K562 (cell line): ENCODE data around the gene FGFRL1. TPM values are rescaled to one million over a fixed set of nuclear protein-coding genes. Genes with fewer than 3 reads are reported as not detected.
A peak's percentile ranks its signal among the peaks of the same experiment; 100 is the strongest.

Experiments used
- ATAC-seq: fragments of 200-7000 bp; cut with Tn5 transposase; 3 replicates; pipeline ENCODE4 v1.9.1; 2020; ENCODE audit warnings: moderate library complexity
- BruUV-seq: library from RNA; stranded (reverse); fragments of 400-500 nt; replicated peaks from 2 replicates; lab custom pipeline; 2021; lab: Mats Ljungman, UMichigan
- CTCF ChIA-PET: fragments of 300-600 bp; formaldehyde crosslinking; extraction: SDS; loops from one replicate; lab custom pipeline; 2021; ENCODE audit warnings: low intra/inter-chr PET ratio; lab: Yijun Ruan, JAX
- POLR2A ChIA-PET: fragments of 300-600, 350-650 bp; sonication (Branson Sonifier 250); formaldehyde crosslinking; extraction: SDS; loops from one replicate; lab custom pipeline; 2021; ENCODE audit warnings: antibody characterized with exemption, inconsistent platforms; lab: Yijun Ruan, JAX
- DNase-seq, 4 experiments: peaks; one replicate each; pipeline versions ENCODE4 v3.0.0 to v3.0.0-alpha.2; 2011 to 2018; ENCODE audit warnings: low spot score in 3 of 4, mixed read lengths in 3 of 4; ENCODE audit errors: extremely low read depth in 1 of 4
- FAIRE-seq: peaks from 2 replicates; lab custom pipeline; 2011; peaks lifted over from hg19 to GRCh38; lab: Jason Lieb, UNC
- H2AFZ ChIP-seq: 2 replicates; pipeline ENCODE4 v1.6.0; 2011; ENCODE audit warnings: low read depth, low read length, control low read depth, inconsistent platforms
- H3K27ac ChIP-seq: fragments of 200-600 bp; 3 replicates; pipeline ENCODE4 v1.8.0; 2011; ENCODE audit warnings: low read depth, mild to moderate bottlenecking, control low read depth, inconsistent platforms, low read length, moderate library complexity, mixed read lengths; ENCODE audit errors: extremely low read depth
- H3K27me3 ChIP-seq, 2 experiments: fragments of 300-600 bp in 1 of 2; 2 replicates in 1 of 2; 3 replicates in 1 of 2; pipeline versions ENCODE4 v1.6.0 to v1.8.0; 2011; ENCODE audit warnings: inconsistent platforms in 2 of 2, low read length in 2 of 2, mild to moderate bottlenecking in 1 of 2, mixed read lengths in 1 of 2, moderate library complexity in 1 of 2; ENCODE audit not compliant: control insufficient read depth in 2 of 2, insufficient read depth in 2 of 2
- H3K36me3 ChIP-seq: fragments of 300-600 bp; 3 replicates; pipeline ENCODE4 v1.8.0; 2011; ENCODE audit warnings: mild to moderate bottlenecking, low read length, inconsistent platforms; ENCODE audit not compliant: control insufficient read depth, insufficient read depth
- H3K4me1 ChIP-seq, 2 experiments: fragments of 200-600 bp in 1 of 2; replicated peaks in 1 of 2; 2 replicates in 1 of 2; 3 replicates in 1 of 2; pipeline versions ENCODE4 v1.5.1 to v1.8.0; 2011; ENCODE audit warnings: inconsistent platforms in 2 of 2, low read length in 2 of 2, mild to moderate bottlenecking in 1 of 2, mixed read lengths in 1 of 2, moderate library complexity in 1 of 2; ENCODE audit not compliant: control insufficient read depth in 2 of 2, insufficient read depth in 2 of 2
- H3K4me2 ChIP-seq: 2 replicates; pipeline ENCODE4 v1.6.1; 2011; ENCODE audit warnings: low read length, control low read depth, inconsistent platforms, mixed read lengths; ENCODE audit not compliant: insufficient read depth
- H3K4me3 ChIP-seq: fragments of 200-600 bp; sonication (generic), shearing (Covaris generic); 2 replicates; pipeline ENCODE4 v1.5.1; 2016; ENCODE audit warnings: control low read depth, inconsistent platforms
- H3K79me2 ChIP-seq: fragments of 200-600 bp; 3 replicates; pipeline ENCODE4 v1.8.0; 2011; ENCODE audit warnings: low read length, inconsistent platforms; ENCODE audit not compliant: control insufficient read depth, insufficient read depth
- H3K9ac ChIP-seq, 2 experiments: 2 replicates each; pipeline versions ENCODE4 v1.6.0 to v1.6.1; 2011; ENCODE audit warnings: low read depth in 2 of 2, low read length in 2 of 2, control low read depth in 1 of 2, inconsistent platforms in 1 of 2, mild to moderate bottlenecking in 1 of 2, mixed read lengths in 1 of 2; ENCODE audit not compliant: insufficient read depth in 1 of 2
- H3K9me1 ChIP-seq: one replicate; pipeline ENCODE4 v1.6.0; 2011; ENCODE audit warnings: inconsistent platforms, mild to moderate bottlenecking, low read length, moderate library complexity; ENCODE audit not compliant: control insufficient read depth, insufficient read depth
- H3K9me3 ChIP-seq: replicated peaks from 2 replicates; pipeline ENCODE4 v1.5.1; 2011; ENCODE audit warnings: low read depth, low read length, inconsistent platforms; ENCODE audit not compliant: control insufficient read depth, insufficient read depth
- H4K20me1 ChIP-seq: replicated peaks from 2 replicates; pipeline ENCODE4 v1.6.1; 2011; ENCODE audit warnings: low read length, inconsistent platforms, mixed read lengths; ENCODE audit not compliant: control insufficient read depth, insufficient read depth
- DMBX1 ChIP-seq: fragments of 250-450 bp; sonication (Bioruptor Pico); IDR thresholded peaks from 2 replicates; pipeline ENCODE4 v1.8.0; 2022; ENCODE audit warnings: inconsistent platforms, mild to moderate bottlenecking, moderate library complexity, borderline replicate concordance
- FOXM1 ChIP-seq, 2 experiments: fragments of 450-650 bp in 1 of 2; sonication (generic) in 1 of 2; formaldehyde crosslinking in 1 of 2; IDR thresholded peaks; 2 replicates each; pipeline versions ENCODE4 v1.6.1 to v1.9.0; 2017 to 2022; ENCODE audit warnings: low read depth in 2 of 2, mild to moderate bottlenecking in 2 of 2, missing genetic modification reagents in 1 of 2, moderate library complexity in 1 of 2
- MAZ ChIP-seq, 2 experiments: fragments of 450-650 bp in 1 of 2; sonication (generic) in 1 of 2; formaldehyde crosslinking; IDR thresholded peaks in 1 of 2; conservative IDR thresholded peaks in 1 of 2; 2 replicates each; pipeline versions ENCODE4 v1.4.0 to v1.5.0; 2020; ENCODE audit warnings: mild to moderate bottlenecking in 1 of 2, missing genetic modification reagents in 1 of 2
- RBBP5 ChIP-seq: fragments of 200-600 bp; sonication (generic); IDR thresholded peaks from 2 replicates; pipeline ENCODE4 v1.6.1; 2012; ENCODE audit warnings: borderline replicate concordance, mild to moderate bottlenecking, low read length, control low read depth, inconsistent platforms; ENCODE audit not compliant: insufficient read depth, poor library complexity, severe bottlenecking
- WGBS: fragments of 100-300 bp; shearing (Covaris generic); methylation state at CpG from one replicate; pipeline ENCODE4 v1.1.6; 2016; ENCODE audit warnings: low coverage, mixed read lengths; ENCODE audit not compliant: insufficient coverage; ENCODE audit errors: missing lambda C conversion rate; 5-methylcytosine and 5-hydroxymethylcytosine counted together
- in situ Hi-C: fragments of 300-500 bp; cut with MboI; formaldehyde crosslinking; loops from 4 replicates; pipeline ENCODE4 v1.15.0; 2018; ENCODE audit warnings: inconsistent platforms, mixed read lengths
- intact Hi-C: fragments of 100-400 bp; cut with micrococcal nuclease; formaldehyde crosslinking; loops from 2 replicates; pipeline ENCODE4 v1.14.2; 2022
- polyA plus RNA-seq, 8 experiments: library from polyadenylated mRNA; depleted of rRNA in 4 of 8; stranded (reverse) in 5 of 8; unstranded in 3 of 8; fragments of >200 nt; fragmentation: Nextera tagmentation in 2 of 8; fragmentation: Illumina TruSeq in 1 of 8; extraction: Ambion mirVana in 2 of 8; extraction: Trizol in 1 of 8; gene quantifications; 2 replicates each; pipeline versions ENCODE4 v1.2.1 to v1.2.3, GENCODE V29; 2011 to 2014; ENCODE audit warnings: inconsistent platforms in 1 of 8, missing spikeins in 1 of 8
- total RNA-seq, 7 experiments: library from RNA; depleted of rRNA in 6 of 7; stranded (reverse); fragments of >200 nt in 6 of 7; fragmentation: Illumina TruSeq in 2 of 7; extraction: Trizol in 2 of 7; gene quantifications; 2 replicates each; pipeline versions ENCODE4 v1.2.1 to v1.2.3, GENCODE V29; 2011 to 2021; ENCODE audit warnings: low replicate concordance in 1 of 7
- TF ChIP-seq, protein P1 (sequence below): fragments of 250-450 bp; sonication (Bioruptor Pico); IDR thresholded peaks from 2 replicates; pipeline ENCODE4 v1.4.0; 2020; ENCODE audit warnings: mild to moderate bottlenecking
- TF ChIP-seq, protein P2 (sequence below): fragments of 450-650 bp; formaldehyde crosslinking; IDR thresholded peaks from 2 replicates; pipeline ENCODE4 v1.4.0; 2022; ENCODE audit warnings: missing genetic modification characterization
- TF ChIP-seq, protein P3 (sequence below), 2 experiments: IDR thresholded peaks; 2 replicates each; pipeline ENCODE4 v1.6.1; 2011; ENCODE audit warnings: borderline replicate concordance in 1 of 2, control low read depth in 1 of 2, low read depth in 1 of 2, low read length in 1 of 2, mild to moderate bottlenecking in 1 of 2, mixed read lengths in 1 of 2, moderate library complexity in 1 of 2; ENCODE audit not compliant: insufficient read depth in 1 of 2, insufficient read length in 1 of 2, poor library complexity in 1 of 2, severe bottlenecking in 1 of 2; ENCODE audit errors: extremely low read depth in 1 of 2
- TF ChIP-seq, protein P4 (sequence below): fragments of 450-650 bp; formaldehyde crosslinking; conservative IDR thresholded peaks from 2 replicates; pipeline ENCODE4 v1.4.0; 2022; ENCODE audit warnings: mild to moderate bottlenecking, missing genetic modification characterization
- TF ChIP-seq, protein P5 (sequence below): fragments of 200-400 bp; formaldehyde crosslinking; IDR thresholded peaks from 2 replicates; pipeline ENCODE4 v1.6.1; 2017; ENCODE audit warnings: mild to moderate bottlenecking, low read depth, low read length, moderate library complexity

FGFRL1 gene
- total and polyA plus RNA-seq, 9 of the 15 experiments (the other 6 are each of a cell fraction or from before 2014, with no cell fraction given) = 0.34 to 49.9 (median 14.6) TPM

DNA sequence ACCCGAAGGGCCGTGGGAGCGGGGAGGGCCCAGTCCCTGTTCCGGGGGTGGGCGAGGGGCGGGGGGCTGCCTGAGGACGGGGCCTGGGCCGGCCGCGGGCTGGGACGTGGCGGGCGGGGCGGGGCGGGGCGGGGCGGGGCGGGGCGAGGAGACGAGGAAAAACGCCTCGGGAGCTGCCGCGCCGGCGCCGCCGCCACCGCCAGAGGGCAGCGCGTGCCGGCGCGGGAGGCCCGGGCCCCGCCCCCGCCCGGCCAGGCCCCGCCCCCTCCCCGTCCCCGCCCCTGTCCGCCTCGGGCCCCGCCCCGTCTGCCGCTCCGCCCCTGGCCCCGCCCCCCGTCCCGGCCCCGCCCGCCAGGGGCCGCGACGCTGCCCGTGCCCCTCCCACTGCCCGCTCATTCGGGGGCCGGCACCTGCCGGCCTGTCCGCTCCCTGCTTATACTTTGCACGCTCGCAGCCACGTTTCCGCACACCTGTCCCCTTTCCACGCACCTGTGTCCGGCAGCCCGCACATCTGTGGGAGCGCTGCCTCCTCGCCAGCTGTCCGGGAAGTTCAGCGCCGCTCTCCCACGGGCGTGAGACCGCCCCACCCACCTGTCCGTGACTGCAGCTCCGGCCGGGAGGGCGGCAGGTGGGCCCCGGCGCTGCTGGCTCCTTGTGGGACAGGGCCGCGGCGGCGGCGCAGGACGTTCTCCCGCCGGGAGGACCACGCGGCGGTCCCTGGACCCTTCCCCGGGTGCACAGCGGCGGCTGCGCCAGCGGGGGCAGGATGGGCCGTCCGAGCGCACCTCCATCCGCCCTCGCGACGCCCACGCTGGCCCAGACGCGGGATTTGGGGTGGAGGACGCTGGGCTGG lies 1.7 kb upstream of the FGFRL1 start:
- BruUV-seq = no TSS peak
- Histone ChIP-seq H3K4me3 (peak overlapping the region; percentile 59), H3K9ac (peak overlapping the region; percentile 49 to 93; a peak in 3 of 4 replicates), H3K27me3 (no peaks in the 10 kb centered on the region), H3K4me2 (peak overlapping the region; percentile 90), H3K9me3 (no peaks in the 10 kb centered on the region), H3K27ac (no peak overlapping the region), H4K20me1 (no peaks in the 10 kb centered on the region), H2AFZ (peak overlapping the region; percentile 96), H3K79me2 (peaks cover 12% of the 10 kb centered on the region), H3K36me3 (peaks cover 12% of the 10 kb centered on the region; the same call in 2 of the 3 replicates), H3K4me1 (peaks cover 14 to 63% of the 10 kb centered on the region in 2 experiments; a peak in 4 of 5 replicates), H3K9me1 (peaks cover 4% of the 10 kb centered on the region)
- no peak for FAIRE-seq
- under 1% methylated on average over 49 of the region's 109 CpGs for WGBS
- ATAC-seq = peak; percentile 65
- CTCF ChIA-PET = no interaction called here
- intact Hi-C loops (no loop called here), in situ Hi-C loops (no loop called here)
- POLR2A ChIA-PET = interaction anchor here (0.8 to 1.3 kb wide), 6 partner anchors 10 to 334 kb away, joined by 3 to 6 read pairs (median 4); partner anchors contain the start of genes IDUA and SLC26A1
- peak; percentile 69 to 88 (median 82) for DNase-seq
- TF ChIP-seq, protein P1, sequence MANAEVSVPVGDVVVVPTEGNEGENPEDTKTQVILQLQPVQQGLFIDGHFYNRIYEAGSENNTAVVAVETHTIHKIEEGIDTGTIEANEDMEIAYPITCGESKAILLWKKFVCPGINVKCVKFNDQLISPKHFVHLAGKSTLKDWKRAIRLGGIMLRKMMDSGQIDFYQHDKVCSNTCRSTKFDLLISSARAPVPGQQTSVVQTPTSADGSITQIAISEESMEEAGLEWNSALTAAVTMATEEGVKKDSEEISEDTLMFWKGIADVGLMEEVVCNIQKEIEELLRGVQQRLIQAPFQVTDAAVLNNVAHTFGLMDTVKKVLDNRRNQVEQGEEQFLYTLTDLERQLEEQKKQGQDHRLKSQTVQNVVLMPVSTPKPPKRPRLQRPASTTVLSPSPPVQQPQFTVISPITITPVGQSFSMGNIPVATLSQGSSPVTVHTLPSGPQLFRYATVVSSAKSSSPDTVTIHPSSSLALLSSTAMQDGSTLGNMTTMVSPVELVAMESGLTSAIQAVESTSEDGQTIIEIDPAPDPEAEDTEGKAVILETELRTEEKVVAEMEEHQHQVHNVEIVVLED (CRISPR knock-in tag) = 0 out of 2 replicates have a peak, but pooled peaks have one; percentile 39
- peak; percentile 31 to 66 for TF ChIP-seq MAZ (CRISPR knock-in tag; conservative IDR thresholded peaks at IDR 0.05 in 1 of 2, IDR thresholded peaks at IDR 0.05 in 1 of 2)
- TF ChIP-seq, protein P2, sequence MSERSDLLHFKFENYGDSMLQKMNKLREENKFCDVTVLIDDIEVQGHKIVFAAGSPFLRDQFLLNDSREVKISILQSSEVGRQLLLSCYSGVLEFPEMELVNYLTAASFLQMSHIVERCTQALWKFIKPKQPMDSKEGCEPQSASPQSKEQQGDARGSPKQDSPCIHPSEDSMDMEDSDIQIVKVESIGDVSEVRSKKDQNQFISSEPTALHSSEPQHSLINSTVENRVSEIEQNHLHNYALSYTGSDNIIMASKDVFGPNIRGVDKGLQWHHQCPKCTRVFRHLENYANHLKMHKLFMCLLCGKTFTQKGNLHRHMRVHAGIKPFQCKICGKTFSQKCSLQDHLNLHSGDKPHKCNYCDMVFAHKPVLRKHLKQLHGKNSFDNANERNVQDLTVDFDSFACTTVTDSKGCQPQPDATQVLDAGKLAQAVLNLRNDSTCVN = no peak
- TF ChIP-seq, protein P3, sequence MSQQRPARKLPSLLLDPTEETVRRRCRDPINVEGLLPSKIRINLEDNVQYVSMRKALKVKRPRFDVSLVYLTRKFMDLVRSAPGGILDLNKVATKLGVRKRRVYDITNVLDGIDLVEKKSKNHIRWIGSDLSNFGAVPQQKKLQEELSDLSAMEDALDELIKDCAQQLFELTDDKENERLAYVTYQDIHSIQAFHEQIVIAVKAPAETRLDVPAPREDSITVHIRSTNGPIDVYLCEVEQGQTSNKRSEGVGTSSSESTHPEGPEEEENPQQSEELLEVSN (IDR thresholded peaks at IDR 0.05; ENCODE audit: borderline replicate concordance in 1 of 2, extremely low read depth in 1 of 2, insufficient read depth in 1 of 2, insufficient read length in 1 of 2, low read depth in 1 of 2, low read length in 1 of 2, poor library complexity in 1 of 2, severe bottlenecking in 1 of 2) = peak in 1 of 2 experiments; percentile 73
- TF ChIP-seq FOXM1 (IDR thresholded peaks at IDR 0.05; ENCODE audit: low read depth) = no peak
- peak; percentile 70 for TF ChIP-seq FOXM1 (CRISPR knock-in tag; IDR thresholded peaks at IDR 0.05; ENCODE audit: low read depth)
- TF ChIP-seq, protein P4, sequence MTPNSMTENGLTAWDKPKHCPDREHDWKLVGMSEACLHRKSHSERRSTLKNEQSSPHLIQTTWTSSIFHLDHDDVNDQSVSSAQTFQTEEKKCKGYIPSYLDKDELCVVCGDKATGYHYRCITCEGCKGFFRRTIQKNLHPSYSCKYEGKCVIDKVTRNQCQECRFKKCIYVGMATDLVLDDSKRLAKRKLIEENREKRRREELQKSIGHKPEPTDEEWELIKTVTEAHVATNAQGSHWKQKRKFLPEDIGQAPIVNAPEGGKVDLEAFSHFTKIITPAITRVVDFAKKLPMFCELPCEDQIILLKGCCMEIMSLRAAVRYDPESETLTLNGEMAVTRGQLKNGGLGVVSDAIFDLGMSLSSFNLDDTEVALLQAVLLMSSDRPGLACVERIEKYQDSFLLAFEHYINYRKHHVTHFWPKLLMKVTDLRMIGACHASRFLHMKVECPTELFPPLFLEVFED = no peak
- TF ChIP-seq DMBX1 (CRISPR knock-in tag) = no peak
- TF ChIP-seq RBBP5 = peak; percentile 35
- TF ChIP-seq, protein P5, sequence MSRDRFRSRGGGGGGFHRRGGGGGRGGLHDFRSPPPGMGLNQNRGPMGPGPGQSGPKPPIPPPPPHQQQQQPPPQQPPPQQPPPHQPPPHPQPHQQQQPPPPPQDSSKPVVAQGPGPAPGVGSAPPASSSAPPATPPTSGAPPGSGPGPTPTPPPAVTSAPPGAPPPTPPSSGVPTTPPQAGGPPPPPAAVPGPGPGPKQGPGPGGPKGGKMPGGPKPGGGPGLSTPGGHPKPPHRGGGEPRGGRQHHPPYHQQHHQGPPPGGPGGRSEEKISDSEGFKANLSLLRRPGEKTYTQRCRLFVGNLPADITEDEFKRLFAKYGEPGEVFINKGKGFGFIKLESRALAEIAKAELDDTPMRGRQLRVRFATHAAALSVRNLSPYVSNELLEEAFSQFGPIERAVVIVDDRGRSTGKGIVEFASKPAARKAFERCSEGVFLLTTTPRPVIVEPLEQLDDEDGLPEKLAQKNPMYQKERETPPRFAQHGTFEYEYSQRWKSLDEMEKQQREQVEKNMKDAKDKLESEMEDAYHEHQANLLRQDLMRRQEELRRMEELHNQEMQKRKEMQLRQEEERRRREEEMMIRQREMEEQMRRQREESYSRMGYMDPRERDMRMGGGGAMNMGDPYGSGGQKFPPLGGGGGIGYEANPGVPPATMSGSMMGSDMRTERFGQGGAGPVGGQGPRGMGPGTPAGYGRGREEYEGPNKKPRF = no peak
